Mucosa of gallbladder (tissue), 1 donor: ENCODE measurements around the gene CLIC4. TPM values are rescaled to one million over a fixed set of nuclear protein-coding genes. Genes with fewer than 3 reads are reported as not detected.

Source experiments
- DNase-seq: peaks from one replicate; pipeline ENCODE4 v3.0.0-alpha.2; 2020; ENCODE audit warnings: low spot score
- total RNA-seq: library from RNA; stranded (reverse); gene quantifications from one replicate; pipeline ENCODE4 v1.2.1, GENCODE V29; 2021
- donor health status: DM: no; HTN: no; CAD: no.

CLIC4 gene
- total RNA-seq, 1 donor from 2014 or later = 204 TPM

DNA sequence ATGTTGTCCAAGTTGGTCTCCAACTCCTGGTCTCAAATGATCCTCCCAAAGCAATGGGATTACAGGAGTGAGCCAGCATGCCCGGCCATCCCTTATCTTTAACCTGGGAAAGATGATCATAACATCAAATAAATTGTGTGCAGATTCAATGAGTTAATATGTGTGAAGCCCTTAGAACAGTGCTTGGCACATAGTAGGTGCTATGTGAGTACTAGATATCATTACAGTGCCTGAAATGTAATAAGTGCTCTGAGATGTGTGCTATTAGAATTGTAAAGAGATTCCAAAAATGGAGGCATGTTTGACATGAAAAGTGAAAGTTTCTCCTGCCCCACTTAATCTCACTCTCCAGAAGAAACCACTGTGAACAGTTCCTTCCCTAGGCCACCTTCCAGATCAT, 113.0 kb downstream of the CLIC4 start:
- DNase-seq = no peak

DNA sequence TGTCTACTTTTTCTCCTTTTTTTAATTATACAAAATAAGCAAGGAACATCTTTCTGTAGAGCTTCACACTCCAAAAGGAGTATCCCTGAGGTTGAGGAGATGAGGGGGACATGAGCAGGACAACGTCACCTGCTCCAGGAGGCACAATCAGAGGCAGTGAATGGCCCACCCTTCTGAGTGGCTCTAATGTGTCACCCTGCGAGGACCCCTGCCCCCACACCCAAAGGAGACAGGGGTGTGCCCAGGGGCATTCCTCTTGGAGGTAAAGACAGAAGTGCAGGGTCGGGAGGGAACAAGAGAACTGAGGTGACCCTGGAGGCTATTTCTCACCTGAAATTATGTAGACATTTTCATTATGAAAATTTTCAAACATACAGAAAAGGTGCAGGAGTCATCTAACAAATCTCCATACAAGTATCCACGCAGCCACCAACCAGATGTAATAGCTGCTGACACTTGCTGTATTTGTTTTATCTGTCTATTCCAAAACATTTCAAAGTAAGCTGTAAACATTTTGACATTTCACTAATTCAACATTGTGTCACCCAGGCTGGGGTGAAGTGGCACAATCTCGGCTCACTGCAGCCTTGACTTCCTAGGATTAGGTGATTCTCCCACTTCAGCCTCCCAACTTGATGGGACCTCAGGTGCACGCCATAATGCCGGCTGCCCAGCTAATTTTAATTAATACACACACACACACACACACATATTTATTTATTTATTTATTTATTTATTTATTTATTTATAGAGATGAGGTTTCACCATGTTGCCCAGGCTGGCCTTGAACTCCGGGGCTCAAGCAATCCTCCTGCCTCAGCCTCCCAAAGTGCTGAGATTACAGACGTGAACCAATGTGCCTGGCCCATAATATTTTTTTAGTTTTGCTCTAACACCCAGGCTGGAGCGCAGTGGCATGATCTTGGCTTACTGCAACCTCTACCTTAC, 114.1 kb downstream of the CLIC4 start:
- no peak for DNase-seq

DNA sequence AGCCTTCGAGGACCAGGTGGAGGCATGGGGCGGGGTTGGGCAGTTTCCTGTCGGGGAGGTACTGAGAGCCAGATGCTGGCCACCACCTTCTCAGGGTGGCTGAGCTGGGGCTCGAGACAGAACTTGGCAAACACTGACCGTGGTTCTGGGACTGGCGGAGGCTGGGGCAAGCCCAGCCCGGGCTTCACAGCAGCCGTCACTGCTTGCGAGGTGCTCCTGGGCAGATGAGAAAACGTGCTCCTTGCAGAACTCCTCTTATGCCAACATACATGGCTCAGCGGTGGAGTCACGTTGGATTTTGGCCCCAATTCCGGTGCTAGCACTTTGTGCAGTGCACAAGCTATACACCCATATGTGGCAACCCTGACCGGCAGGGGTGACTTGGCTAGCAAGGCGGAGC, 115.6 kb downstream of the CLIC4 start:
- no peak for DNase-seq

DNA sequence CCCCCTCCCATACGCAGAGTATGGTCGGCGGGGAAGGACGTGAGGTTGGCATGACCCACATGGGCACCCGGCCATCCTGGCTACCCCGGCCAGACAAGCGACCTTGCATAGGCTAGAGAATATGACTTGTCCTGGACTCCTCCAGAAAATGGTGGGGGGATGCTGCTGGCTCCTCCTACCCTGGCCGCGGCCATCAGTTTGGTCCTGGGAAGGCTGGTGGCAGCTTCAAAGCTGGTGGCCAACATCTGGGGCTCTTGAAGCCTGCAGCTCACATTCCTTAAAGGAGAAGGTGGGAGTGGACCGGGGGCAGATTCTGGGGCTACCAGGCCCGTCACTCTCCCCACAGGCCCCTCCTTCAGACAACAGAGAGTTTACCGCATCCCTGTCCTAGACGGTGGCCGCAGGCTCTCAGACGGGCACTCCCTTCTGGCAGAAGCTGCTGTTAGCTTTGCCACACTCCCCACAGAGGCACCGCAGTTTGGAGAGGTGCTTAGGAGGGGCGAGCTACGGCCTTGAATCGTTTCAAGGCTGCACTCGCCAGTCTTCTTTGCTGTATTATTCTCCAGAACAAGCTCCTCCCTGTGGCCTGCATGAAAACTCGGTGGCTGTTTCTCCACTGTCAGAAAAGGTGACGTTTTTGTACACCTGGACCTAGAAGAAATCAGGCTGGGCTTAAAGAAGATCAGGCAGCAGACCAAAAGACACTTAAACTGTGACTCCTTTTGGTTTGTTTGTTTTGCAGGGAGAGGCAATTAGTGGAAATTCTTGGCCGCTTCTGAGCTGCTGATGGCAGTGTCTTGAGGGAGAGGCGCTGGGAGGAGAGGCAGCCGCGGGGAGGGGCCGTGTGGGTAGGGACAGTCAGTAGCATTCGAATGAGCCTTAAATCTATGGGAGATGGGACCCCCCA, 116.8 kb downstream of the CLIC4 start:
- DNase-seq = no peak

DNA sequence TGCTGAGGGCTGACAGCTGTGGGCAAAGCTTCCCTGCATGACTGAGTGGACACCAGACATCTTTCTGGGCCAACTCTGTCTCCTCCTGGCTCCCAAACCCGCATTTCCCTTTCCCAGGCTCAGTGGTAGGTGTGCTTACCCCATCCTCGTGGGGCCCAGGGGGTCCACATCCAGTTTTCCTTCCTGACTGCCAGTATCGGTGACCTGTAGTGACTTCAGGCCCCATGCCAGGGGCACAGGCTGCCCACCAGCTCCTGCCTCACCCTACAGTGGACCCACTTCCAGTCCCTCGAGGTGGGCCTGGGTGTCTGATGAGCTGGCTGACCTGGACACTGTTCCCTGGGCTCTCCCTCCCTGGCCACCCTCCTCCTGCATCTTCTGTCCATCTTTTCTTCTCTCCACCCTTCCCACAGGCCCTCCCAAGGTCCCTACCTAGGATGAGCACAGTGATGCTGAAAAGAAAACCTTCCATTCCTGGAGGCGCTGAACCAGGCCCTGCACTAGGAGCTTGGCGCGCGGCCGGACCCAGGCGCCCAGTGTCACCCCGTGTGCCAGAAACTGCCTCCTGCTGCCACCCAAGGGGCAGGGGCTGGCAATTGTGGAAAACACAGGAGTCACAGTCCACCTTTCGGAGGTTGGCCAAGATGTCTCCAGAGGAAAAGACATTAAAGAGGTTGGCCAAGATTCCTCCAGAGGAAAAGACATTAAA, 117.7 kb downstream of the CLIC4 start:
- no peak for DNase-seq

DNA sequence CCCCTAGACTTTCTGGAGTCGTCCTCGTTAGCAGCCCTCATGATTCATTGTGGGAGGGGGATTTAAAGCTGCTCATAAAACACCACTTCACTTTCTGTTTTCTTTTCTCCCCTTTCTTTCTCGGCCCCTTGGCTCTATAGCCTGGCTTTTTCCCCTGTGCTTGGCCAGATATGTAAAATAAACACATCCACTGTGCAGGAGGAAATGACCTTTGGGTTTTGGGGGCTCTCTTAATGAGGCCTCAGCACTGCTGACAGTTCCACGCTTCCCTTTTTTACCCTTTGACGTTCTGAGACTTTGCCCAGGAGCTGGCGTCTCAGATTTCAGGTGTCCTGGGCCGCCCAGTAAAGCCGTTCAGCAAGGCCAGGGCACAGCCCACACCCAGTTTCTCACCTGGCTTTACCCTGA, 119.1 kb downstream of the CLIC4 start:
- DNase-seq = no peak

DNA sequence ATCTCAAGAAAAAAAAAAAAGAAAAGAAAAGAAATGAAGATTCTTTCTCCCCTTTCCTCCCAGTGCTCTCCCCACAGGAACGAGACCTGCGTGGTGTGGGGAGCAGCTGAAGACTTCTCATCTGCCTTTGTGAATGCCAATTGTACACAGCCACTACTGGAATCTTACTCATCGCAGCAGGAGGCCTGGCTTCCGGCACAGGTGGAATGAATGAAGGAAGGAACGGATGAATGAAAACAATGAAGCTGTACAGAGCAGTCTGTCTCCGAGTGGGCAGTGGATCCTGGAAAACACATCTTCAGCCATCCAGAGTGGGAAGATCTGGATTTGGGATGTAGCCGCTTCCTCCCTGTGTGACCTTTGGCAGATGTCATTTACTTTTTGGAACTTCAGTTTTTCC, 119.9 kb downstream of the CLIC4 start:
- peak; percentile 5 for DNase-seq

DNA sequence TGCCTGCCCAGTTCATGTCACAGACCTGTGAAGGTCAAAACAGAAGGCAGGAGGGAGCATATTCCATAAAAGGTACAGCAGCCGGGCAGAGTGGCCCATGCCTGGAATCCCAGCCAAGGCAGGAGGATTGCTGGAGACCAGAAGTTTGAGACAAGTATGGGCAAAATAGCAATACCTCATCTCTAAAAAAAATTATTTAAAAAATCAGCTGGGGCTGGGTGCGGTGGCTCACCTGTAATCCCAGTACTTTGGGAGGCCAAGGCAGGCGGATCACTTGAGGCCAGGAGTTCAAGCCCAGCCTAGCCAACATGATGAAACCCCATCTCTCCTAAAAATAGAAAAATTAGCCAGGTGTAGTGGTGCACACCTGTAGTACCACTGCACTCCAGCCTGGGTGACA, 120.3 kb downstream of the CLIC4 start:
- no peak for DNase-seq

DNA sequence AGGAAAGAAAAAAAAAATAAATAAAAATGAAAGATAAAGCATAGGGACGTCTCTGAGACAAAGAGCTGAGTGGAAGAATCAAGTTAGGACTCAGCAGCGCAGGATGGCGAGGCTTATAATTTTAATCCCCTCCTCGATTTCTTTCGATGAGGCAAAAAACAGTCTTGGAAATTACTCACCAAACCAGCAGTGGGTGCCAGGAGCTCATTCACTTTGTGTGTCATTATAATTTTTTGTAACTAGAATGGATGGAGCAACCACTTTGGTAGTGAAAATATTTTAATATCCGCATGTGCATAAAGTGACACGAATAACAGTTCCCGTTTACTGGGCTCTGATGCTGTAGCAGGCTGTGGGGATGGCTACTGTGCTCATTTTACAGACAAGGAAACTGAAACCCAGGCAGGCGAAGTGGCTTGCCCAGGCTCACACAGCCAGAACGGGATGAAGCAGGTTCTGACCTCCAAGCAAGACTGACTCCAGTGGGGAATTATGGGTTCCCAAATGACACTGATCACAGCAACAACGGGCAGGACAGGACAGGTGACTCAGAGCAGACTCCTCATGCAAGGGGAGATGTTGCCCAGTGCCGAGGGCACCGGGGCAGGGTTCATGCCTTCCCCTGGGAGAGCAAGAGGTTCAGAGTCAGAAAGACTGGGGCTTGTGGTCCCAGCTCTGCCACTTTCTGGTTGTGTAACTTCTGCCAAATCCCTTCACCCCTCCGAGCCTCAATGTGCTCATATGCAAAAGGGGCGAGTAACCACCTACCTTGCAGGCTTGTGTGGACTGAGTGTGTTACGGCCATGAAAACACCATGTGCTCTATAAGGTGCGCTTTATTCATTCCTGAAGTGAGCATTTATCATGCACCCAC, 121.2 kb downstream of the CLIC4 start:
- DNase-seq = peak; percentile 8

DNA sequence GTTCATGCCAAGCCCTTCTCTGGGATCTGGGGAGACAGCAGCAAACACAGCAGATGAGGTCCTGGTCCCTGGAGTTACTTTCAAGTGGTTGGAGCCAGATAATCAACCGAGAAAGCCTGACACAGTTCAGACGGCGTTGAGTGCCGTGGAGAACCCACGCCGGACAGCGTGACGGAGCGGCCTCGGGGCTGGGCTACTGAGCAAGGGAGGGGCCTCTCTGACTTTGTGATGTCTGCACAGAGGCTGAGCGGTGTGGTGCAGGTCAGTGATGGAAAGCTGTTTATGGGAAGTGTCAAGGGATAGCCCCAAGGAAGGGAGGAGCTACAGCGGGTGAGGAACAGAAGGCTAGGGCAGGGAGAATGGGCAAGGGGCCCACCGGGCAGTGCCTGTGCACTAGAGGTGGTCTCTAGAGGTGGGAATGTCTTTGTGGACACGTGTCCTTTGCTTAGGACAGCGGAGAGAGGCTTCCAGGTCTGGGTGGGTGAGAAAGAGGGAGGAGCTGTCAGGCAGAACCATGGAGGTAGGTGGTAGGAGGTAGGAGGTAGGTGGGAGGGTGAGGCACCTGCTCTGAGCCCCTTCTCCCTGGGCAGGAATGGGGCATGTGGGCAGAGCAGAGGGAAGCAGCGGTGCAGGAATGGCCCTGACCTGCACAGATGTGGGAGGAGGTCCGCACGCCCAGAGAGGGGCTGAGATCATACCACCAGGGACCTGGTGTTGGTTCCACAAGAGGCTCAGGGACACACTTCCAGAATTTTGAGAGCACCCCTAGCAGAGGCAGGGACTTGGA, 122.0 kb downstream of the CLIC4 start:
- DNase-seq = peak; percentile 8

DNA sequence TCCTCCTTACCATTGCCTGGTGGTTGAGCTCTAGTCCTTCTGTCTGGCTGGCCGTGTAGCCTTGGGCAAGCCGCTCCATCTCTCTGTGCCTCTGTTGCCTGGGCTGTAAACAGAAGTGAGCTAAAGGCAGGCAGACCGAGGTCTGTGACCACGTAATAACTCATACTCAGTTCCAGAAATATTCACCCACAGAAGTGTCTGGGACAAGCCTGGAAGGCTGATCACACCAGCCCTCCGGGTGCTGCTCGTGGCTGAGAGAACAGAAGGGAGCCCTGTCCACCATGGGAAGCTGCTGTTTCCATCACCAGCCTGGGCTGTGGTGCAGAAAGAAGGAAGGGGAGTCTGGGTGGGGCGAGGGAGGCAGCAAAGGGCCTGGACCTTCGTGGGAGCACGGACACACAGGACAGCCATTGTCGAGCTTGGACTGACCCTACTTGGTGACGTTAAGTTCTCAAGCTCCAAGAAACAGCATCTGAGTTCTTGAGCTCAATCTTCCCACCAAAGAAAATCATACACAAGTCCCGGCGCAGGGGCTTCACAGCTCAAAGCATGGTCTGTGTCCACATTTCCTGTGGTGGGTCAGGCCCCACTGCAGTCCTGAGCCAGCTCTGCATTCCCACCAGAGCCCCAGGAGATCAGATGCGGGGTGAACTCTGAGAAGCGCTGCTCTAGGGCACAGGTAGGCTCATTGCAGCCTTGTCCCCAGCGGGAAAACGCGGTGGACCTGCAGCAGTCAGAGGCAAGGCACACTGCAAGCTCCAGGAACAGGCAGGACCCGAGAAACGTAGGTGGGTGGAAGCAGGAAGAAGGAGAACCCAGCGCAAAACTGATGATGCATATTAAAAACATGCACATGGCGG, 123.0 kb downstream of the CLIC4 start:
- DNase-seq = peak; percentile 6

DNA sequence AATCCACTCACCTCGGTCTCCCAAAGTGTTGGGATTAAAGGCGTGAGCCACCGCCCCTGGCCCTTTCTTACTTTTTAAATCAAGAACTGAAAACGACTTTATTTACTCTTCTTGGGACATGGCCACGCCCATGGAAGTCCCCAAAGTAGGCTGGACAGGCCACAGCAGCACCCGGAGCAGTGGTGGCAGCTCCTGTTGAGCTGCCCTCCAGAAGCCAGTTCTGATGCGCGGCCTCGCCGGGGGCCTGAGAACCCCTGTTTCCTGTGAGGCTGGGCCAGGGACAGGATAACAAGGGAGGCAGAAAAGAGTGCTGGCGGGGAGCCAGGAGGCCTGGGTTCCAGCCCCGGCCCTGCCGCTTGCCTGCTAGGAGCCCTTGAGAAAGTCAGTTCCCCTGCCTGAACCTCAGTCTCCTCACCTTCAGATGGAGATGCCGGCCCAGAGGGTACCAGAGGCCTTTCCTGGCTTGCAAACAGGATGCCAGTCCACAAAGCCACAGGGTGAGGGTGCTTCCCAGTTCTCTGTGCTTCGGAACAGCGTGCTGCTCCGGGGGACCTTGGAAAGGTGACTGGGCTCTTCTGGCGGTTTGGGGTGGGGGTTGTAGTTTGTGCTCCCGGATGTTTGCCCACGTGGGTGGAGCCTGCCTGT, 125.4 kb downstream of the CLIC4 start:
- DNase-seq = no peak

DNA sequence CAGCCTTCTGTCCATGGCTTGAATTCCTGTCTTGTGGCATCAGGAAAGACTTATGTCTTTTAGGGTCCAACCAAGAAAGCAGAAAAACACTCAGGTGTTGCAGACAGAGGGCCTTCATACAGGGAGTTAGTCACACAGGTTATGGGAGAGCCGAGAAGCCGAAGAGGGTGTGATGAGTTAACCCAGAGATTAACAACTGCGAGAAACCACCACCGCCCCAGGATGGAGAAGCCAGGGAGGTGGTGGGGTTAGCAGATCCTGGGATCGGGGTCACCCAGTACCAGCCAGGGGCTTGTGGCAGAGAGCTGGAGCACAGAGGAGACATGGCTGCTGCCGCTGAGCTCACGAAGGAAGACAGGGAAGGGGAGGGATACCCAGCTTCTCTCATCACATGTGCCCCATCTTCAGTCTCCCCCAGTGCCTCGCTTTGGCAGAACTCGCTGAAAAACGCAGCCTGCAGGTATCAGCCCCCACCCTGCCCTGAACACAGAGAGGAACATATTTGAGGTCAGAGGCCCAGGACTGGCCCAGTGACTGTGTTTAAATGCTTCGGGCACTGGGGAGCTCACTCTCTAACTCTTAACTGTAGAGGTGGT, 126.2 kb downstream of the CLIC4 start:
- DNase-seq = no peak

DNA sequence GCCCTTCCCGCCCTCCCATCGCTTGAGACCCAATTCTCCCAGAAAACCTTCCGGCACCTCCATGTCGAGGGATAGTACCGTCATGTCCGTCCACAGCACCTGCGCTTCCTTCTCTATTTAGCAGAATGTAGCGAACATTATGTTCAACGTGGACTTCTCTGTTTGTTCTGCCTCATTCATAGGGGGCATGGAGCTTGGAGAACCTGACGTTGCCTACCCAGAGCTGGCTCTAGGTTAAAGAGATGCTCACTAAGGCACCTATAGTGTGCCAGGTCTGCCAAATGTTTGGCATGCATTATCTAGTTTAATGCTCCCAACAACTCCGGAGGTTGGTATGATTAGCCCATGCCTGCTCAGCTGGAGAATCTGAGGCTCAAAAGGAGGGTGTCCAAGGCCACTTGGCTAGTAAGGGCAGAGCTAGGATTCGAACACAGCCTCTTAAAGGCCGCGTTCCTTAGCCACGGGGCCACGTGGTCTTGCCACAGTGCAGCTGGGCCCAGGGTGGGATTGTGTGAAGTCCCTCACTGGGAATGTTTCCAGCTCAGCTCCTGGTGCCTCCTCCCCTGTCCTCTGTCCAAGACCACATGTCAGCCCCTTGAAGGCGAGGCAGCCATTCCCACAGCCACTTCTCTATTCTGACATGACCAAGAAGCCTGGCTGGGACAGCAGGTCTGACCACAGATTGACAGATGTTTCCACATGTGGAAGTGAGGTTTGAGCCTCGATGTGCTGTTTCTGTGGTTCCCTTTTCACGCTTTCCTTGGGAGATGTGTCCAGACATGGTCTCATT, 127.0 kb downstream of the CLIC4 start:
- DNase-seq = no peak

DNA sequence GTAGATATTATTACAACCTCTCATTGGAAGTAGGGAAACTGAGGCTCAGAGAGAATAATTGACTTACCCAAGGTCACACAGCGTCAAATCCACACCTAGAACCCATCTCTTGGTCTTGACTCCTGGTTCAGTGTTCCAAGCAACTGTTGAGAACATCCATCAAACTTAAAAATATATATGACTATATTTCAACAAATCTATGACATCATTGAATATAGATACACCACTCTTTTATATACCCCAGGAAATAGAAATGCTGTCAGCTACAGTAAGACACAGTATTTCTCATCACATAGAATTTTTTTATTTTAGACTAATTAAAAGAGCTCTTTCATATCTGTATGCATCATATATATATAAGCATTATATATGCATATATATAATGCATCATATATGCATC, 127.9 kb downstream of the CLIC4 start:
- DNase-seq = no peak

DNA sequence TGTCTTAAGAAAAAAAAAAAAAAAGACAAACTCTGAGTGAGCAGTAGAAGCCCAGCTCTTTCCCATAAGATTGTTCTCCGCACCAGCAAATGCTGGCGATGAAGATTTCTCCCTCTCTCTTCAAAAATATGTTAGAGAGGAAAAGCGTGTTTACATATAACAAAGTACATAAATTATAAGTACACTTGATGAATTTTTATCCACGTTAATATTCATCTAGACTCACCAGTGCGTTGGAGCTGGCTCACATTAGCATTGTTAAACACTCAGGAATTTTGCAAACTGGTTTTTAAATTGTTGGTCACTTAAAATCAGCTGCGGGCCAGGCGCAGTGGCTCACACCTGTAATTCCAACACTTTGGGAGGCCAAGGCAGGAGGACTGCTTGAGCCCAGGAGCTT, 128.8 kb downstream of the CLIC4 start:
- DNase-seq = no peak

DNA sequence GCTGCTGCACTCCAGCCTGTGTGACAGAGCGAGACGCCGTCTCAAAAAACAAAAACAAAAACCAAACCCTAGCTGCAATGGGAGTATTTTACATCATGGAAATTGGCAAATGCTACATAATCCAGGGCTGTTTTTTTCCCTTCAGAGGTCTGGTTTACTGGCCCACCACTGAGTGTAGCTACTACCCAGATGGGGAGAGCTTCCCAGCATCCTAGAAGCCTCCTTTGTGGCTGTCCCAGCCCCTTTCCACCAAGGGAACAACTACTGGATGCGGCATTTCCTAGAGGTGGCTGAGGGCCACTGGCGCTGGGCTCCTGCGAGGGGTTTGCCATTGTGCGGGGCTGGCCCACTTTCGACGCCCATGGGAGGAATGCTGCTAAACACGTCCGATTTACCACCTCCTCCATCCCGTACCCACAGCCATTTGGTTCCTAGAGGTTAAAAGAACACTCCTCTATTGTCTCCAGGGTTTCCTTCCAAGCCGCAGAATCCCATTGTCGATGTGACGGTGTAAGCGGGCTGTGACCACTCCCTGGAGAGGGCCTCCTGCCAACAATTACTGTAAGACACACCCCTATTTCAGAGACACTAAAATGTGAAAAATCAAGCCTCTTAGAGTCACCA, 129.5 kb downstream of the CLIC4 start:
- no peak for DNase-seq
